Neural progenitor cell (in vitro differentiated cells): Measurements from ENCODE around the gene ZFHX3.

Experiments used
- CTCF ChIP-seq: fragments of 200-600 bp; sonication (generic); IDR thresholded peaks from 2 replicates; pipeline ENCODE4 v1.5.1; 2017; ENCODE audit warnings: antibody characterized with exemption, mild to moderate bottlenecking
- EZH2 ChIP-seq: fragments of 200-600 bp; sonication (generic); IDR thresholded peaks from 2 replicates; pipeline ENCODE4 v1.6.1; 2017; ENCODE audit warnings: antibody characterized with exemption, mild to moderate bottlenecking, moderate library complexity

GRCh38 chr16:72940886-72941285 is 107.0 kb downstream of the ZFHX3 start:
- TF ChIP-seq CTCF (no peak), EZH2 (no peak)
